Measurements from ENCODE around the gene HIF1A. TPM values are rescaled to one million over a fixed set of nuclear protein-coding genes. Genes with fewer than 3 reads are reported as not detected.

Gene HIF1A
- total RNA-seq, 1 donor from 2014 or later, result 137 TPM

DNA sequence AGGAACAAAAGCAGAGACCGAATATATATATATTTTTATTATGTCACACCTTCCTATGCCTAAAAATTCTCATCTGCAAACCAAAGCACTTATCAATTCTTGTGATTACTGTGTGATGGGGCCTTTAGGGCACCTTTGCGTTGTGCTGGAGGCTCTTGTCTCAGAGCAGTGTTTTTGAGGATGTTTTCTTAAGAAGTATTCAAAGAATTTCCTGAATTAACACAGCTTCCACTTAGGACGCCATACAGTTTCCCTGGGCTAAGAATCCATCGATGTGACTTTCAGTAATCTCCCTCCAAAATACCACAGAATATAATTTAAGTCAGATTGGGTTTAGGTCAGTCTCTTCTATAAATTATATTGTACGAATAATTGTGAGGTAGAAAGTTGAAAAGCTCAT is 22.0 kb upstream of the HIF1A start:
- Mint-ChIP-seq H3K27ac (no peak overlapping the region), H3K4me1 (ENCODE audit: low read depth) (no peaks in the 10 kb centered on the region), H3K9me3 (ENCODE audit: low read depth) (no peaks in the 10 kb centered on the region), H3K4me3 (ENCODE audit: low read depth) (no peak overlapping the region), H3K36me3 (ENCODE audit: insufficient read depth) (no peaks in the 10 kb centered on the region), H3K27me3 (no peaks in the 10 kb centered on the region)
- no peak for DNase-seq (ENCODE audit: low spot score, unreplicated experiment)
- TF ChIP-seq, protein P1, sequence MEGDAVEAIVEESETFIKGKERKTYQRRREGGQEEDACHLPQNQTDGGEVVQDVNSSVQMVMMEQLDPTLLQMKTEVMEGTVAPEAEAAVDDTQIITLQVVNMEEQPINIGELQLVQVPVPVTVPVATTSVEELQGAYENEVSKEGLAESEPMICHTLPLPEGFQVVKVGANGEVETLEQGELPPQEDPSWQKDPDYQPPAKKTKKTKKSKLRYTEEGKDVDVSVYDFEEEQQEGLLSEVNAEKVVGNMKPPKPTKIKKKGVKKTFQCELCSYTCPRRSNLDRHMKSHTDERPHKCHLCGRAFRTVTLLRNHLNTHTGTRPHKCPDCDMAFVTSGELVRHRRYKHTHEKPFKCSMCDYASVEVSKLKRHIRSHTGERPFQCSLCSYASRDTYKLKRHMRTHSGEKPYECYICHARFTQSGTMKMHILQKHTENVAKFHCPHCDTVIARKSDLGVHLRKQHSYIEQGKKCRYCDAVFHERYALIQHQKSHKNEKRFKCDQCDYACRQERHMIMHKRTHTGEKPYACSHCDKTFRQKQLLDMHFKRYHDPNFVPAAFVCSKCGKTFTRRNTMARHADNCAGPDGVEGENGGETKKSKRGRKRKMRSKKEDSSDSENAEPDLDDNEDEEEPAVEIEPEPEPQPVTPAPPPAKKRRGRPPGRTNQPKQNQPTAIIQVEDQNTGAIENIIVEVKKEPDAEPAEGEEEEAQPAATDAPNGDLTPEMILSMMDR (IDR thresholded peaks at IDR 0.05; ENCODE audit: unreplicated experiment), result no peak

DNA sequence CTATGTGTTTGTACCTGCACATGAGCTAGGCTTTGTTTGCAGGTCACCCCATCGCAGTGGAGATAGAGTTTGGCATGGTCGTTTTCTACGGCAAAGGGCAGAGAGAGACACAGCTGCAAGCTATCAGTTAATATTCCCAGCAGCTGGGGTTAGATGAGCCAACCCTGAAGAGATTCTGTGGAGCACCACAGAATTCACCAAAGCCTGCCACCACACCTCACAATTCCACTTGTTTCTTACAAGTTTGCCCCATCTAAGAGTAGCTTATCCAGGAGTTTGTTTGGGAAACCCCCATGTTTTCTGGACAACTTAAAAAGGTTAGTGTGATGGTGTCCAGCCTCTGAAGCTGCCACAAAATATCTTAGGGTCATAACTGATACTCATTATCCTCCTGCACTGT is 20.0 kb upstream of the HIF1A start:
- TF ChIP-seq, protein P1 (IDR thresholded peaks at IDR 0.05; ENCODE audit: unreplicated experiment), result no peak
- H3K9me3 Mint-ChIP-seq (ENCODE audit: low read depth), result no peaks in the 10 kb centered on the region
- DNase-seq (ENCODE audit: low spot score, unreplicated experiment), result no peak
- no peaks in the 10 kb centered on the region for H3K4me1 Mint-ChIP-seq (ENCODE audit: low read depth)
- H3K4me3 Mint-ChIP-seq (ENCODE audit: low read depth), result no peak overlapping the region
- H3K27me3 Mint-ChIP-seq, result no peaks in the 10 kb centered on the region
- H3K27ac Mint-ChIP-seq, result no peak overlapping the region
- no peaks in the 10 kb centered on the region for H3K36me3 Mint-ChIP-seq (ENCODE audit: insufficient read depth)

DNA sequence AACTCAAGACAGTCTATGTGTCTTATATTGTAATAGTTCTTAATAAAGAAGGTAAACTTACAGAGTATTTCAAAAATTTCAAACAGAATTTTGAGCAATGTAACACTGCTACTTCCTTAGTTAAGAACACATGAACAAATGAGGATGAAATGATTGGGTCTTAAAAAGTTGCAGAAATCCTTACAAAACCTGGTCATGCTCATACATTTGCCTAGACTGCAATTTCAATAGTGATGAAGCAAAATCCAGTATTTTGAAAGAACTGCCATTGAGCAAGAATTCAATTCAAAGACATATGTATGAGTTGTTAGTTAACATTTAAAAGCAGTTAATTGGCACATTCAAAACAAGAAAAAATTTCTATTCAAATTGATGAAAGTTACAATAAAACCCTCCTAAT is 17.8 kb upstream of the HIF1A start:
- Mint-ChIP-seq H3K4me3 (ENCODE audit: low read depth) (no peak overlapping the region), H3K27me3 (no peaks in the 10 kb centered on the region), H3K36me3 (ENCODE audit: insufficient read depth) (no peaks in the 10 kb centered on the region), H3K27ac (no peak overlapping the region), H3K4me1 (ENCODE audit: low read depth) (no peaks in the 10 kb centered on the region), H3K9me3 (ENCODE audit: low read depth) (no peaks in the 10 kb centered on the region)
- TF ChIP-seq, protein P1 (IDR thresholded peaks at IDR 0.05; ENCODE audit: unreplicated experiment), result no peak
- DNase-seq (ENCODE audit: low spot score, unreplicated experiment), result no peak

DNA sequence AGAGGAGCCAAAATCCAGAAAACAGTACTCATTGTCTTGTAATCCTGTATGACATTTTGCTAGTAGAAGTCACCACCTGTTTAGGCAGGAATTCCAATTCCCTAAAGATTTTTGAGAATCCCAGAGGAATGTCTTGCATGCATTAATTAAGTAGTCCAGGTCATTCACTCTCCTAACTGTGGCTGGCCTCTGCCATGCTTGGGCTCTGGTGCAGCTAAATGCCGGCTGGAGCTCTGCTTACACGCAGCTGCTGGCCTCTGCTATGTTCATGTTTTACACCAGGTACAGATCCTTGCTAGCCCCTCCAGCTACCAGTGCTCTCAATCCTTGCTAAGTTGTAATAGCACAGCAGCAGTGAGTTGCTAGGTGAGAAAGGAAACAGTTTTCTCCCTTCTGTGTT is 16.3 kb upstream of the HIF1A start:
- DNase-seq (ENCODE audit: low spot score, unreplicated experiment), result no peak
- TF ChIP-seq, protein P1 (IDR thresholded peaks at IDR 0.05; ENCODE audit: unreplicated experiment), result no peak
- H3K4me3 Mint-ChIP-seq (ENCODE audit: low read depth), result no peak overlapping the region
- H3K27ac Mint-ChIP-seq, result no peak overlapping the region
- no peaks in the 10 kb centered on the region for H3K9me3 Mint-ChIP-seq (ENCODE audit: low read depth)
- no peaks in the 10 kb centered on the region for H3K36me3 Mint-ChIP-seq (ENCODE audit: insufficient read depth)
- H3K27me3 Mint-ChIP-seq, result no peaks in the 10 kb centered on the region
- H3K4me1 Mint-ChIP-seq (ENCODE audit: low read depth), result no peaks in the 10 kb centered on the region

DNA sequence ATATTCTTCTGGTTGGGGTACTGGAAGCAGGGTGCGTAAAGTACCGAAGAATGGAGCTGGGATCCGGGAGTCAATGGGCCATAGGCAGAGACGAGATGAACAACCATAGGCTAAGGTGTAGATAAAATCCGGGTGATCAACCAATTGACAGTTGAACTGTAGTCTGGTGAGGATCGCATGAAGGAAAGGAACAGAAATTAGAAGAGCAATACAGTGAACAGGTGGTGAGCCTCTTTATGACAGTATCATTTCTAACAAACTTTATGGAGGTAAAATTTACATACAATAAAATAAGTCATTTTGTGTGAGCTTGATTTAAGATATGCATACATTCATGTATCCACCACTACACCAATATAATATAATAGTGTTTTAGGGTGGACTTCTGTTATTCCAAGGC is 13.9 kb upstream of the HIF1A start:
- Mint-ChIP-seq H3K4me1 (ENCODE audit: low read depth) (peaks cover 2% of the 10 kb centered on the region), H3K27me3 (no peaks in the 10 kb centered on the region), H3K36me3 (ENCODE audit: insufficient read depth) (no peaks in the 10 kb centered on the region), H3K4me3 (ENCODE audit: low read depth) (no peak overlapping the region), H3K9me3 (ENCODE audit: low read depth) (peaks cover under 1% of the 10 kb centered on the region), H3K27ac (no peak overlapping the region)
- TF ChIP-seq, protein P1 (IDR thresholded peaks at IDR 0.05; ENCODE audit: unreplicated experiment), result no peak
- DNase-seq (ENCODE audit: low spot score, unreplicated experiment), result no peak
